Right lobe of liver (tissue), 6 donors: ENCODE measurements around the gene GTSE1. TPM values are rescaled to one million over a fixed set of nuclear protein-coding genes. Genes with fewer than 3 reads are reported as not detected.
A peak's percentile ranks its signal among the peaks of the same experiment; 100 is the strongest.

ENCODE experiments used
- ATAC-seq, 4 donors: fragments of 200-7000 bp; cut with Tn5 transposase; one replicate each; pipeline ENCODE4 v1.9.1; 2020; ENCODE audit warnings: mild to moderate bottlenecking in 4 of 4, moderate library complexity in 4 of 4
- DNase-seq, 3 donors: peaks; one replicate each; pipeline ENCODE4 v3.0.0-alpha.2; 2020
- H3K27ac ChIP-seq, 3 donors: fragments of 200-600 bp; one replicate each; pipeline ENCODE4 v1.8.0; 2022
- H3K27me3 ChIP-seq, 2 donors: fragments of 200-600 bp; one replicate each; pipeline ENCODE4 v1.8.0; 2022
- H3K36me3 ChIP-seq, 4 donors: fragments of 200-600 bp; sonication (generic) in 1 of 4; one replicate each; pipeline versions ENCODE4 v1.5.1 to v1.8.0; 2017 to 2022; ENCODE audit warnings: control low read depth in 1 of 4
- H3K4me1 ChIP-seq, 4 donors: fragments of 200-600 bp; sonication (generic) in 1 of 4; one replicate each; pipeline versions ENCODE4 v1.5.1 to v1.8.0; 2017 to 2022; ENCODE audit warnings: control low read depth in 1 of 4
- H3K4me3 ChIP-seq, 3 donors: fragments of 200-600 bp; one replicate each; pipeline ENCODE4 v1.8.0; 2022
- H3K9me3 ChIP-seq, 4 donors: fragments of 200-600 bp; sonication (generic) in 1 of 4; one replicate each; pipeline versions ENCODE4 v1.5.1 to v1.8.0; 2017 to 2022; ENCODE audit warnings: control low read depth in 1 of 4
- CTCF ChIP-seq, 4 donors: fragments of 200-600 bp in 3 of 4; fragments of 450-650 bp in 1 of 4; IDR thresholded peaks; one replicate each; pipeline versions ENCODE4 v1.5.1 to v1.8.0; 2016 to 2022; ENCODE audit warnings: antibody characterized with exemption in 4 of 4, mild to moderate bottlenecking in 2 of 4
- POLR2A ChIP-seq: fragments of 450-650 bp; IDR thresholded peaks from one replicate; pipeline ENCODE4 v1.6.1; 2017; ENCODE audit warnings: antibody characterized with exemption, mild to moderate bottlenecking
- WGBS: methylation state at CpG from one replicate; pipeline ENCODE4 v1.1.6; 2018; ENCODE audit warnings: low coverage, low lambda C conversion rate; ENCODE audit not compliant: insufficient coverage; ENCODE audit errors: missing lambda C conversion rate; 5-methylcytosine and 5-hydroxymethylcytosine counted together
- intact Hi-C, 2 donors: fragments of 100-400 bp; cut with DNase I; formaldehyde crosslinking; loops; one replicate each; pipeline versions ENCODE4 v1.11.2 to v1.14.1; 2022
- total RNA-seq, 6 experiments: library from RNA; depleted of rRNA in 2 of 6; stranded (reverse); fragments of >200 nt in 2 of 6; fragmentation: NEBNext Ultra II Directional in 3 of 6; extraction: Animal tissue kit (Norgen Biotek cat#: 25700) in 3 of 6; gene quantifications; one replicate each; pipeline versions ENCODE4 v1.1.0 to v1.2.4, GENCODE V29; 2016 to 2023
- donor health status: DM: no; HTN: yes; CAD: no.
- donor health status: DM: no; HTN: no; CAD: no.
- donor health status: DM: no; HTN: no; CAD: no.
- donor health status: DM: no; HTN: yes; CAD: no.
- donor health status: DM: no; HTN: yes; CAD: no.

Gene GTSE1
- total RNA-seq, 6 experiments from 2014 or later: 0.15 to 0.84 (median 0.52) TPM

GRCh38 chr22:46318576-46318975 lies 21.9 kb downstream of the GTSE1 start:
- WGBS: 93% methylated on average over 6 of the region's 15 CpGs
- no peak for ATAC-seq

GRCh38 chr22:46319319-46319718 lies 22.6 kb downstream of the GTSE1 start:
- intact Hi-C loops: no loop called here
- TF ChIP-seq CTCF (IDR thresholded peaks at IDR 0.05) (no peak), POLR2A (no peak)
- ATAC-seq (no peak), DNase-seq (peak in 1 of 3 donors; percentile 39)
- Histone ChIP-seq H3K36me3 (no peaks in the 10 kb centered on the region), H3K4me3 (no peak overlapping the region), H3K9me3 (no peaks in the 10 kb centered on the region), H3K4me1 (no peaks in the 10 kb centered on the region), H3K27ac (no peak overlapping the region), H3K27me3 (no peaks in the 10 kb centered on the region)
- WGBS: 100% methylated on average over 1 of the region's 10 CpGs

More at GRCh38 chr22:46318576-46318975, 21.9 kb downstream of the GTSE1 start:
- Histone ChIP-seq H3K4me1 (no peaks in the 10 kb centered on the region), H3K9me3 (no peaks in the 10 kb centered on the region), H3K27ac (no peak overlapping the region), H3K36me3 (no peaks in the 10 kb centered on the region), H3K27me3 (no peaks in the 10 kb centered on the region), H3K4me3 (no peak overlapping the region)
- intact Hi-C loops: no loop called here
- no peak for TF ChIP-seq CTCF (IDR thresholded peaks at IDR 0.05)
- TF ChIP-seq POLR2A: no peak
- peak in 1 of 3 donors; percentile 38 for DNase-seq

GRCh38 chr22:46320166-46320710 lies 23.6 kb downstream of the GTSE1 start:
- 66% methylated on average over 3 of the region's 14 CpGs for WGBS
- intact Hi-C loops: loop anchor here in 1 of 2 donors (10.0 kb wide), 1 partner anchor 325 kb away; no protein-coding TSS in a partner anchor

GRCh38 chr22:46320716-46321386 lies 24.2 kb downstream of the GTSE1 start:
- no peak for DNase-seq
- intact Hi-C loops: loop anchor here in 1 of 2 donors (10.0 kb wide), 1 partner anchor 326 kb away; no protein-coding TSS in a partner anchor
- 98% methylated on average over 10 of the region's 20 CpGs for WGBS

More at GRCh38 chr22:46320166-46320710, 23.6 kb downstream of the GTSE1 start:
- no peak for TF ChIP-seq POLR2A
- no peak for TF ChIP-seq CTCF (IDR thresholded peaks at IDR 0.05)
- no peaks in the 10 kb centered on the region for H3K9me3 ChIP-seq
- no peak for ATAC-seq
- no peaks in the 10 kb centered on the region for H3K4me1 ChIP-seq
- H3K27me3 ChIP-seq: no peaks in the 10 kb centered on the region
- no peak overlapping the region for H3K4me3 ChIP-seq
- peak in 1 of 3 donors; percentile 33 for DNase-seq
- no peak overlapping the region for H3K27ac ChIP-seq
- H3K36me3 ChIP-seq: no peaks in the 10 kb centered on the region

More at GRCh38 chr22:46320716-46321386, 24.2 kb downstream of the GTSE1 start:
- Histone ChIP-seq H3K4me3 (no peak overlapping the region), H3K9me3 (no peaks in the 10 kb centered on the region), H3K27ac (no peak overlapping the region), H3K4me1 (no peaks in the 10 kb centered on the region), H3K27me3 (no peaks in the 10 kb centered on the region), H3K36me3 (no peaks in the 10 kb centered on the region)
- no peak for TF ChIP-seq CTCF (IDR thresholded peaks at IDR 0.05)
- TF ChIP-seq POLR2A: no peak
- ATAC-seq: no peak
